Measurements from ENCODE around the gene SLC51A.

The SLC51A gene

DNA sequence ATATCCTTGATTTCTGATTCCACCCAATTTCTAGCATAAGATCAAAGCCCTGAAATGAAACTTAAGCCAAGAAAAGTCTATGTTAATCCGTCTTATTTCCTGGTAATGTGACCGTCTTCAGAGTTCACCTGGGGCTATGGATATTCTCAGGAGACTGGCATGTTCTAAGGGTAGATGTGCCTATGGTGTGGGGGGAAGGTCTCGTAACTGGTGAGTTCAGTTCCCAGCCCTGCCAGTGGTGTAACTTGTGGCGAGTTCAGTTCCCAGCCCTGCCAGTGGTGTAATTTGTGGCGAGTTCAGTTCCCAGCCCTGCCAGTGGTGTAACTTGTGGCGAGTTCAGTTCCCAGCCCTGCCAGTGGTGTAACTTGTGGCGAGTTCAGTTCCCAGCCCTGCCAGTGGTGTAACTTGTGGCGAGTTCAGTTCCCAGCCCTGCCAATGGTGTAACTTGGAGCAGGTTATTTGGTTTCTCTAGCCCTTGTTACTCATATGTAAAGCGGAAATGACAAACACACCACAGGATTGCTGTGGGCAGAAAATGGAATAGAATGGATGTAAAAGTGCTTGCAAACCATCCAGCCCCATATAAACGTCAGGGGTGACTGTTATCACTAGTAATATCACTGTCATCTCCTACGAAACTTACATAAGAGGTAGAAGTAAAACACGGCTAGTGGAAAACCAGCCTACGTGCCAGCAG lies 30.4 kb downstream of the SLC51A start:
- no peak for DNase-seq

DNA sequence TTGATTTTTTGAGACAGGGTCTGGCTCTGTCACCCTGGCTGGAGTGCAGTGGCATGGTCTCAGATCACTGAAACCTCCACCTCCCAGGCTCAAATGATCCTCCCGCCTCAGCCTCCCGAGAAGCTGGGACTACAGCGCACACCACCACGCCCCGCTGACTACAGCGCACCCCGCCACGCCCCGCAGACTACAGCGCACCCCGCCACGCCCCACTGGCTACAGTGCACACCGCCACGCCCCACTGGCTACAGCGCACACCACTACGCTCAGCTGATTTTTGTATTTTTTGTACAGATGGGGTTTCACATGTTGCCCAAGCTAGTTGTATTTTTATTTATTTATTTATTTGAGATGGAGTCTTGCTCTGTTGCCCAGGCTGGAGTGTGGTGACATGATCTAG lies 35.6 kb downstream of the SLC51A start:
- no peak for DNase-seq

GRCh38 chr3:196254376-196255283 lies 38.3 kb downstream of the SLC51A start:
- no peak for DNase-seq

GRCh38 chr3:196255776-196256175 lies 39.4 kb downstream of the SLC51A start:
- DNase-seq: no peak

DNA sequence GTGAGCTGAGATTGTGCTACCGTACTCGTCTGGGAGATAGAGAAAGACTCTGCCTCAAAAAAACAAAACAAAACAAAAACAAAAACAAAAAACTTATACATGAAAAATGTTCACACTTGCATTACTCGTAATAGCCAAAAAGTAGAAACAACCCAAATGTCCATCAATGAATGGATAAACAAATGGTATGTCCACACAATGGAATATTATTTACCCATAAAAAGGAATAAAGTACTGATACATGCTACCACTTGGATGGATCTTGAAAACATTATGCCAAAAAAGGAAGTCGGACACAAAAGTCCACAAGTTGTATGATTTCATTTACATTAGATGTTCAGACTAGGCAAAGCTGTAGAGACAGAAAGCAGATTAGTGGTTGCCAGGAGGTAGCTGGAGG lies 44.5 kb downstream of the SLC51A start:
- DNase-seq: no peak

DNA sequence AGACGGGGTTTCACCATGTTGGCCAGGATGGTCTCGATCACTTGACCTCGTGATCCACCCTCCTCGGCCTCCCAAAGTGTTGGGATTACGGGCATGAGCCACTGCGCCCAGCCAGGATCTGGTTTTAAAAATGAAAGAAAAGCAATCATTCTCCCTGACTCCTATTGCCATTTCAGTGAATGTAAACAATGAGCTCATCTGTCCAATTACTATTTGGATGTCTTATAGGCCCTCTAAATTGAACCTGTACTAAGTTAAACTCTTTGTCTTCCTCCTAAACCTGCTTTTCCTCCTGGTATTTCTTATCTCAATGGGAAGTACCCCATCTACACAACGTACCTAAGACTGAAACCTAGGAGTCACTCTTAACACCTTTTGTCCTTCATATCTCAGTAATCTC lies 47.5 kb downstream of the SLC51A start:
- DNase-seq: no peak

DNA sequence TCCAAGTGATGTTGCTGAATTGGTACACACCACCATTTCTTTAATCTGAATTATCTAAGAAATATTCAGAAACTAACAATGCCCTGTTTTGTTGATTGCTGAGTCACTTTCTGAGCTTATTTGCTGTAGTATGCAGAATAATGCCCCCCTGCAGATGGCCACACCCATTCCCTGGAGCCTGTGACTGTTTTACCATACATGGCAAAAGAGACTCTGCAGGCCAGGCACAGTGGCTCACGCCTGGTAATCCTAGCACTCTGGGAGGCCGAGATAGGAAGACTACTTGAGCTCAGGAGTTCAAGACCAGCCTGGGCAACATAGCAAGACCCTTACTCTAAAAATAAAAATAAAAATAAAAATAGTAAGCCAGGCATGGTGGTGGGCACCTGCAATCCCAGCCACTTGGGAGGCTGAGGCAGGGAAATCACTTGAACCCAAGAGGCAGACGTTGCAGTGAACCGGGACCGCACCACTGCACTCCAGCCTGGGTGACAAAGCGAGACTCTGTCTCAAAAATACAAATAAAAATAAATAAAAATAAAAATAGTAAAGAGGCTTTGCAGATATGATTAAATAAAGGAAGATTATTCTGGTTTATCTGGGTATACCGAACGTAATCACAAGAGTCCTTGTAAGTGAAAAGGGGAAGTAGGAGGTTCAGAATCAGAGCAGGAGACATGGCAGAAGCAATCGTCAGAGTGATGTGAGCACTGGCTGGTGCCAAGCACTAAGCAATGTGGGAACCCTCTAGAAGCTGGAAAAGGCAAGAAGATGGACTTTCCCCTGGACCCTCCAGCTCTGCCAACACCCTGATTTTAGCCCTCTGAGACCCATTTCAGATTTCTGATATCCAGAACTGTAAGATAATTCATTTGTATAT lies 52.2 kb downstream of the SLC51A start:
- DNase-seq: no peak

GRCh38 chr3:196270499-196270898 lies 54.2 kb downstream of the SLC51A start:
- DNase-seq: no peak

- DNase-seq: no peak
Measured at GRCh38 chr3:196272826-196273225, 56.5 kb downstream of the SLC51A start.

- DNase-seq: no peak
Measured at GRCh38 chr3:196273655-196274054, 57.3 kb downstream of the SLC51A start.

- DNase-seq: no peak
Measured at GRCh38 chr3:196274585-196274984, 58.3 kb downstream of the SLC51A start.

DNA sequence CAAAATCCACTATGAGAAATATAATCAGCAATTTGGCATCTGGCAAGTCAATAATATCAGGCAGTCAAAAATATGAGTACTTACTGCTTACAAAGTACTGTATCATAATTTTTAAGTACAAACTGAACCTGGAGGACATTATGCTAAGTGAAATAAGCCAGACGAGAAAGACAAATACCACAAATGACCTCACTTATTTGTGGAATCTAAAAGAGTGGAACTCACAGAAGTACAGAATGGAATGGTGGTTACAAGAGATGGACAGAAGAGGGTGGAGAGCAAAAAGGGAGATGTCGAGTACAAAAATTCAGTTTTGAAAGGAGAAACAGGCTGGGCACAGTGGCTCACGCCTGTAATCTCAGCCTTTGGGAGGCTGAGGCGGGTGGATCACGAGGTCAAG lies 58.8 kb downstream of the SLC51A start:
- no peak for DNase-seq

DNA sequence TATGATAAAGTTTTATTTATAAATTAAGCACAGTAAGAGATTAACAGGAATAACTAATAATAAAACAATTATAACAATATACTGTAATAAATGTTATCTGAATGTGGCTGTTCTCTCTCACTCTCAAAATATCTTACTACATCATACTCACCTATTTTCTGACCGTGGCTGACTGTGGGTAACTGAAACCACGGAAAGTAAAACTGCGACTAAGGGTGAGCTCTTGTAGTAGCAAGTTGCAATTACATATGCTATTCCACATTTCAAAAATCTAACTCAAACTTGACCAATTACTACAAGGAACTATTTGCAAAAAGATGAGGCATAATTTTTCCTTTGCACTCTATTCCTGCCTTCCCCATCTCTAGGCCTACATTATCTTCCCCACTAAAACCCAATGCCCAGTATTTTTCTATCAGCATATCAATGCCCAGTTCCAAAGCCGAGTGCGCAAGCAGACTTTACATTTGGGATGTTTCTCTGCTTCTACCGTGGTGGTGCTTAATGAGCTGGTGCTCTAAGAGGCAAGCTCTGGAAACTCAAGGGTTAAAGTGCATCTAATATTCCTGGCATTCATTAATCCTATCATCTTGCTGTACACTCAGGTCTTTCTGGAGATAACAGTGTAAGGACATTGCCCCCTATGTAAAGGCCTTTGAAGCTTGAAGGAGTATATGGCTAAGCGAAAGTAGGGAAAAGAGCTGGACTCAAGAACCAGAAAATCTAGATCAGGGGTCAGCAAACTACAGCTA lies 64.5 kb downstream of the SLC51A start:
- no peak for DNase-seq

DNA sequence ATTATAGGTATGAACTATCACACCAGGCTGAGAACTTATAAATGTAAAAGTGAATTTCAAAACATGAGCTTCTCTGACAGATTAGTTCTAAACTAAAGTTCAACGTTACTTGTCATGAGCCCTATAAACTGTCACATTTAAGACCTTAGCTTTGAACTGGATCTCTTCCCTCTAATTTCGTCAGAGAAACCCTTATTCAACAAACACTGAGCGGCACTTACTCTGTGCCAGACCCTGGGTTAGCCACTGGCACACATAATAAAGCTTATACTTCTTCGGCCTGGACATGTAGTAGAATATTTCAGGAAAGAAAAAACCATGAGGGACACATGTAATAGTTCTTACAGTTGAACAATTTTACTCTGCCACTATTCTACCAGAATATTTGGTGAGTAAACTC lies 65.6 kb downstream of the SLC51A start:
- DNase-seq: no peak

All from SHP77 treated with DMSO at 0.1 percent for 48 hours (cell line).